ENCODE data around the gene GUCY2D.

The GUCY2D gene

DNA sequence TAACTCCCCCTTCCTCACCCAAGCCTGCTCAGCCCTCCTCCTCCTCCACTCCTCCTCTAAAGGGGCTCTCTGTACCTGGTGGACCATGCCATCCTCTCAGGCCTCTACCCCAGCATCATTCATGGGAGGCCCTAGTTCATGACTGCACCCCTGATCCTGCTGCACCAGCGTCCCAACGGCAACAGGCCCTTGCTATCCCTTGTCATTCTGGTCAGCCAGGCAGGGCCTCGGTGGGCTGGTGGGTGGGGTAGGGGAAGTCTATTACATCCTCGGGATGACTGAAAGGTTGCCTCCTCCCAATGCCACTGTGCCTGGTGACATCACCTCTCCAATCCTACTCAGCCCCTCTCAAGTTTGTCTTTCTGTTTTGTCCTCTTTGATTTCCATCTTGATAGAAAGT, 65.4 kb downstream of the GUCY2D start:
- no peak for DNase-seq (ENCODE audit: low read depth)
- no peak overlapping the region for H3K4me3 ChIP-seq (ENCODE audit: low read depth, low read length)
- no peak for TF ChIP-seq CTCF (IDR thresholded peaks at IDR 0.05; ENCODE audit: low read depth, low read length, missing control alignments)

DNA sequence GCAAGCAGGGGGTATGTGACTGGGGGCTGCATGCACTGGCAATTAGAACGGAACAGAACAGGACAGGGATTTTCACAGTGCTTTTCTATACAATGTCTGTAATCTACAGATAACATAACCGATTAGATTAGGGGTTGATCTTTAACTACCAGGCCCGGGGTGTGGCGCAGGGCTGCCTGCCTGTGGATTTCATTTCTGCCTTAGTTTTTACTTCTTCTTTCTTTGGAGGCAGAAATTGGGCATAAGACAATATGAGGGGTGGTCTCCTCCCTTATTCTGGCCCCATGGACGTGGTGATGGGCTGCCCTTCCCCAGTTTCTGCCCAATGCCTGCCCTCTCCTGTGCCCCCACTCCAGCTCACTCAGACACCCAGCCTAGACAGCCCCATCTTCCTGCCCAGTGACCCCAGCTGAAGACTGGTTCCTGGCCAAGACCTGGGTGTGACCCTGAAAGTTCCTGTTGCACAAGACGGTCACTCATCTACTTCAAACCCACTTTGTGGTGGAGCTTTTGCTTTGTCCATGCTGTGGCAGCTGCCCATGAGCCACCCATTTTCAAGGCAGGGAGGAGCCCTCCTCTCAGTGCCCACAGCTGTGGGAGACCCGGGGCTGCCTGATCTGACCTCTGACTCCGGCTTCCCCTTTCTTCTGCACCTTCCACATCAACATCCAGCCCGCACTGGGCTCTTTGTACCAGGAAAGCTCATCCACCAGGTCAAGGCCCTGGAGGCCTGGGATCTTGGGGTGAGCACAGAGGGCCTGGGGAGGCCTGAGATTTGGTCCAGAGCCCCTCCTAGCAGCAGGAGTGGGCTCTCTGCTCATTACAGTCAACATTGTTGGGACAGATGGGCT, 66.5 kb downstream of the GUCY2D start:
- no peak overlapping the region for H3K4me3 ChIP-seq (ENCODE audit: low read depth, low read length)
- no peak for TF ChIP-seq CTCF (IDR thresholded peaks at IDR 0.05; ENCODE audit: low read depth, low read length, missing control alignments)
- no peak for DNase-seq (ENCODE audit: low read depth)

- no peak overlapping the region for H3K4me3 ChIP-seq (ENCODE audit: low read depth, low read length)
- no peak for DNase-seq (ENCODE audit: low read depth)
- no peak for TF ChIP-seq CTCF (IDR thresholded peaks at IDR 0.05; ENCODE audit: low read depth, low read length, missing control alignments)
Observed at GRCh38 chr17:8069587-8069860, 67.1 kb downstream of the GUCY2D start.

Measured in GM12864 (cell line).